Bronchial epithelial cell (primary cell): ENCODE measurements around the gene BCAR1. TPM values are rescaled to one million over a fixed set of nuclear protein-coding genes. Genes with fewer than 3 reads are reported as not detected.
"Not testable (repeated sequence)": the region's sequence is repeated elsewhere in the genome, so short reads cannot be mapped to it uniquely, and the experiment has no call there.

Experiments
- DNase-seq: peaks from one replicate; pipeline ENCODE4 v3.0.0-alpha.2; 2010; ENCODE audit warnings: low read depth
- FAIRE-seq: peaks from 2 replicates; lab custom pipeline; 2011; peaks lifted over from hg19 to GRCh38; lab: Jason Lieb, UNC
- H3K27me3 ChIP-seq: 2 replicates; pipeline ENCODE4 v1.5.1; 2011; ENCODE audit warnings: low read length; ENCODE audit not compliant: control insufficient read depth, insufficient read depth
- H3K36me3 ChIP-seq: 2 replicates; pipeline ENCODE4 v1.5.1; 2011; ENCODE audit warnings: low read length; ENCODE audit not compliant: control insufficient read depth, insufficient read depth
- H3K4me3 ChIP-seq: 2 replicates; pipeline ENCODE4 v1.5.1; 2011; ENCODE audit warnings: mild to moderate bottlenecking, low read depth, low read length, control low read depth
- CTCF ChIP-seq: IDR thresholded peaks from 2 replicates; pipeline ENCODE4 v1.5.1; 2011; ENCODE audit warnings: mild to moderate bottlenecking, moderate library complexity, low read length, control low read depth, inconsistent platforms; ENCODE audit not compliant: insufficient read depth, severe bottlenecking
- total RNA-seq: library from RNA; depleted of rRNA; stranded (reverse); fragments of >200 nt; gene quantifications from 2 replicates; pipeline ENCODE4 v1.2.1, GENCODE V29; 2014

Gene BCAR1
- total RNA-seq, 1 donor from 2014 or later = 44.2 TPM

- Histone ChIP-seq H3K36me3 (no peaks in the 10 kb centered on the region), H3K4me3 (no peak overlapping the region), H3K27me3 (no peaks in the 10 kb centered on the region)
- no peak for TF ChIP-seq CTCF
- DNase-seq (peak; percentile 70), FAIRE-seq (no peak)
These were observed 21.9 kb upstream of the BCAR1 start for GRCh38 chr16:75273054-75273925.

- H3K27me3 ChIP-seq, H3K4me3 ChIP-seq, FAIRE-seq, H3K36me3 ChIP-seq, DNase-seq: not testable (repeated sequence)
These were observed 21.2 kb upstream of the BCAR1 start for GRCh38 chr16:75272629-75273028.

- H3K27me3 ChIP-seq = no peaks in the 10 kb centered on the region
- TF ChIP-seq CTCF = no peak
- H3K4me3 ChIP-seq = no peak overlapping the region
- H3K36me3 ChIP-seq = no peaks in the 10 kb centered on the region
- DNase-seq = no peak
- no peak for FAIRE-seq
These were observed 20.7 kb upstream of the BCAR1 start for GRCh38 chr16:75272097-75272551.

- Histone ChIP-seq H3K36me3 (no peaks in the 10 kb centered on the region), H3K4me3 (no peak overlapping the region), H3K27me3 (no peaks in the 10 kb centered on the region)
- no peak for FAIRE-seq
- no peak for TF ChIP-seq CTCF
- no peak for DNase-seq
These were observed 20.1 kb upstream of the BCAR1 start for GRCh38 chr16:75271441-75272096.

- not testable (repeated sequence) for H3K27me3 ChIP-seq, DNase-seq, FAIRE-seq, H3K36me3 ChIP-seq, H3K4me3 ChIP-seq
These were observed 17.9 kb upstream of the BCAR1 start for GRCh38 chr16:75269358-75269757.

- no peak for FAIRE-seq
- no peak for TF ChIP-seq CTCF
- peaks cover 5% of the 10 kb centered on the region for H3K36me3 ChIP-seq
- no peak overlapping the region for H3K4me3 ChIP-seq
- DNase-seq = peak; percentile 85
- no peaks in the 10 kb centered on the region for H3K27me3 ChIP-seq
These were observed 16.3 kb upstream of the BCAR1 start for GRCh38 chr16:75267631-75268264.
